GM12891 (cell line): ENCODE results near the gene DNAH17.

Experiments used
- PAX5 ChIP-seq: IDR thresholded peaks from 2 replicates; pipeline ENCODE4 v1.6.1; 2011; ENCODE audit warnings: low read length, moderate library complexity, mild to moderate bottlenecking; ENCODE audit not compliant: insufficient read depth, severe bottlenecking
- POLR2A ChIP-seq: IDR thresholded peaks from 2 replicates; pipeline ENCODE4 v1.6.1; 2011; ENCODE audit warnings: low read depth, low read length, control low read depth
- POLR2AphosphoS5 ChIP-seq: IDR thresholded peaks from 2 replicates; pipeline ENCODE4 v1.6.1; 2011; ENCODE audit warnings: low read depth, low read length, control low read depth
- POU2F2 ChIP-seq: IDR thresholded peaks from 2 replicates; pipeline ENCODE4 v1.6.1; 2011; ENCODE audit warnings: low read depth, mild to moderate bottlenecking, control low read depth, low read length, moderate library complexity
- SPI1 ChIP-seq: IDR thresholded peaks from 2 replicates; pipeline ENCODE4 v1.6.1; 2011; ENCODE audit warnings: low read depth, low read length, control low read depth
- TAF1 ChIP-seq: IDR thresholded peaks from 2 replicates; pipeline ENCODE4 v1.6.1; 2011; ENCODE audit warnings: low read depth, low read length, control low read depth

DNA sequence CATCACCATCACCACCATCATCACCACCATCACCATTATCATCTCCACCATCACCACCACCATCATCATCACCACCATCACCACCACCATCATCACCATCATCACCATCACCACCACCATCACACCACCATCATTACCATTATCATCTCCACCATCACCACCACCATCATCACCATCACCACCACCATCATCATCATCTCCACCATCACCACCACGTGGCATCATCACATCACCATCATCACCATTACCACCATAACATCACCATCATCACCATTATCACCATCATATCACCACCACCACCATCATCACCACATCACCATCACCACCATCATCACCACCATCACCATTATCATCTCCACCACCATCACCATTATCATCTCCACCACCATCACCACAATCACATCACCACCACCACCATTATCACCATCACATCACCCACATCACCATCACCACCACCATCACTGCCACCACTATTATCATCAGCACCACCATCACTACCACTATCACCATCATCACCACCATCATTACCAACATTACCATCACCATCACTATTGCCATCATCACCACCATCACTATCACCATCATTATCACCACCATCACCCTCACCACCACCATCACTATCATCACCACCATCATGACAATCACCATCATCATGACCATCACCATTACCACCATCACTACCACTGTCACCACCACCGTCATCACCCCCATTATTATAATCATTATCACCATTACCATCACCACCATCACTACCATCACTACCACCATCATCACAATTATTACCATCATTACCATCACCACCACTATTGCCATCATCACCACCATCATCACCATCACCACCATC is 99.1 kb downstream of the DNAH17 start:
- no peak for TF ChIP-seq POLR2A
- no peak for TF ChIP-seq POLR2AphosphoS5
- TF ChIP-seq TAF1: no peak
- no peak for TF ChIP-seq SPI1
- no peak for TF ChIP-seq PAX5
- TF ChIP-seq POU2F2: no peak
